H1 (cell line): ENCODE results near the gene DNAJB6.

ENCODE experiments used
- CTCF ChIP-seq, 3 experiments: IDR thresholded peaks; 1 replicate in 2 of 3; 2 replicates in 1 of 3; pipeline versions ENCODE4 v1.5.1 to v1.6.1; 2011; ENCODE audit warnings: low read length in 3 of 3, mild to moderate bottlenecking in 3 of 3, inconsistent platforms in 2 of 3, low read depth in 1 of 3, moderate library complexity in 1 of 3; ENCODE audit not compliant: insufficient read depth in 1 of 3; ENCODE audit errors: control extremely low read depth in 1 of 3
- GABPA ChIP-seq: IDR thresholded peaks from 2 replicates; pipeline ENCODE4 v1.6.1; 2011; ENCODE audit warnings: mild to moderate bottlenecking, low read length, moderate library complexity, borderline replicate concordance; ENCODE audit not compliant: insufficient read depth
- JUND ChIP-seq: IDR thresholded peaks from 2 replicates; pipeline ENCODE4 v1.6.1; 2011; ENCODE audit warnings: mild to moderate bottlenecking, improper control_type of control experiment, low read length
- POLR2A ChIP-seq, 2 experiments: IDR thresholded peaks; 1 replicate in 1 of 2; 2 replicates in 1 of 2; pipeline ENCODE4 v1.6.1; 2011; ENCODE audit warnings: low read depth in 2 of 2, low read length in 2 of 2, mild to moderate bottlenecking in 2 of 2; ENCODE audit errors: control extremely low read depth in 1 of 2
- POLR2AphosphoS5 ChIP-seq: IDR thresholded peaks from 2 replicates; pipeline ENCODE4 v1.6.1; 2011; ENCODE audit warnings: low read depth, low read length
- RAD21 ChIP-seq, 2 experiments: IDR thresholded peaks in 1 of 2; conservative IDR thresholded peaks in 1 of 2; 2 replicates each; pipeline ENCODE4 v1.6.1; 2011; ENCODE audit warnings: low read depth in 2 of 2, low read length in 2 of 2, improper control_type of control experiment in 1 of 2, inconsistent platforms in 1 of 2, mild to moderate bottlenecking in 1 of 2, moderate library complexity in 1 of 2
- SP1 ChIP-seq: IDR thresholded peaks from 2 replicates; pipeline ENCODE4 v1.6.1; 2011; ENCODE audit warnings: low read depth, low read length
- TBP ChIP-seq: IDR thresholded peaks from 2 replicates; pipeline ENCODE4 v1.6.1; 2011; ENCODE audit warnings: low read depth, low read length, improper control_type of control experiment

GRCh38 chr7:157399086-157399687, 62.4 kb downstream of the DNAJB6 start:
- TF ChIP-seq POLR2A (IDR thresholded peaks at IDR 0.05; ENCODE audit: control extremely low read depth in 1 of 2, low read depth in 2 of 2, low read length in 2 of 2), result no peak
- no peak for TF ChIP-seq CTCF (IDR thresholded peaks at IDR 0.05; ENCODE audit: control extremely low read depth in 1 of 3, insufficient read depth in 1 of 3, low read depth in 1 of 3, low read length in 3 of 3)
- no peak for TF ChIP-seq SP1
- no peak for TF ChIP-seq POLR2AphosphoS5
- no peak for TF ChIP-seq GABPA
- no peak for TF ChIP-seq JUND
- TF ChIP-seq TBP, result no peak
- TF ChIP-seq RAD21 (IDR thresholded peaks at IDR 0.05 in 1 of 2, conservative IDR thresholded peaks at IDR 0.05 in 1 of 2; ENCODE audit: low read depth in 2 of 2, low read length in 2 of 2), result no peak
